ENCODE results near the gene LAPTM5. TPM values are rescaled to one million over a fixed set of nuclear protein-coding genes. Genes with fewer than 3 reads are reported as not detected.

LAPTM5 gene
- total and polyA plus RNA-seq, 2 donors (not counting 3 experiments of a cell fraction or from before 2014, with no cell fraction given) = 83.4 to 95.2 TPM

DNA sequence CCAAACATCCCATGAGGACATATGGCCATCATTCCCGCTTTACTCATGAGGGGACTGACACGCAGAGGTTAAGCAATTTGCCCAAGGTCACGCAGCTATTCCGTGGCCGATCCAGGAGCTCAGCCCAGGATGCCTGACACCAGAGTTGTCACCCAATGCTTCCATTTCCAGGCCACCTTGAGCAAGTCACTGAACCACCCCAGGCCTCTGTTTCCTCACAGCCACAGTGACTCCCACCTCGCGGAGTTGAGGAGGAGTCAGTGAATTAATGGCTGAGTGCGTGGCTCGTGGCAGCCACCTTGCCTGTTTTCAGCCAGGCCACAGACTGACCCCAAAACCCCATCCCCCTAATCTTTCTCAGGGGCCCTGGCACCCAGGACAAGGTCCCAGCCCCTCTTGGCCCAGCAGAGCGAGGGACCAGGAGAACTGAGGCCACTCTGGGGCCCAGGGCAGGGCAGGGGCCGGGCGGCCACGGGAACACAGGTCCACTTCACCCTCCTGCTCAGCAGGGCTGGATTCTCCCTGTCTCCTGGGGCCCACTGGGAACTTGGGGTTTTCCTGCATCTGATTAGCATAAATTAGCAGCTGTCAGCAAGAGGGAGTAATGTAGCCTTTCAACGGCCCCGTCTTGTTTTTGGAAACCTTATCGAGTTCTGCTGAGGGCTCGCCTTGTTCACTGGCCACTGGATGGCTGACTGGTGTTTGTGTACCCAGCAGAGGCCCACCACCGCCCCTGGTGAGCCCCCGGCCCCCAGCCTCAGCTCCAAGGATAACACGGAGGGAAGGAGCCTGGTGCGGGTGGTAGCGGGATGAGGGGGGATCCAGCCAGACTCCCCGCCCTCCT lies 19.7 kb upstream of the LAPTM5 start:
- no peaks in the 10 kb centered on the region for H3K9me1 ChIP-seq (replicated peaks; ENCODE audit: control insufficient read depth, extremely low read depth, insufficient read depth, low read length)
- H3K4me1 ChIP-seq (ENCODE audit: control insufficient read depth, extremely low read depth, insufficient read depth, low read length) = peaks cover 2% of the 10 kb centered on the region
- CTCF ChIA-PET = interaction anchor here (1.0 to 10.7 kb wide), 6 partner anchors 8 to 133 kb away, joined by 3 to 726 read pairs (median 52); partner anchors contain the start of genes LAPTM5, MATN1 and SDC3
- POLR2A ChIA-PET = interaction anchor here (1.7 kb wide), 1 partner anchor 59 kb away, joined by 10 read pairs; no protein-coding TSS in a partner anchor
- BruUV-seq (replicated peaks) = no TSS peak
- FAIRE-seq (no peak), DNase-seq (ENCODE audit: low read depth, low spot score) (no peak)
- H3K4me3 ChIP-seq (replicated peaks in 1 of 3; ENCODE audit: insufficient read depth in 1 of 3, low read depth in 1 of 3, low read length in 3 of 3) = no peak overlapping the region
- no peak overlapping the region for H3K9ac ChIP-seq (replicated peaks; ENCODE audit: extremely low read depth, insufficient read depth, low read length)
- H3K9me3 ChIP-seq (replicated peaks; ENCODE audit: control insufficient read depth, insufficient read depth, low read length) = no peaks in the 10 kb centered on the region
- no peak overlapping the region for H3K4me2 ChIP-seq (ENCODE audit: insufficient read depth, low read length)
- intact Hi-C loops (cut with micrococcal nuclease) (no loop called here), dilution Hi-C loops (cut with MboI; ENCODE audit: extremely low pct_ligation_motif_present, low sequenced_read_pairs) (no loop called here)
- H3K79me2 ChIP-seq (ENCODE audit: control insufficient read depth, insufficient read depth, low read length) = no peaks in the 10 kb centered on the region
- no peaks in the 10 kb centered on the region for H4K20me1 ChIP-seq (replicated peaks; ENCODE audit: control insufficient read depth, extremely low read depth, insufficient read depth, low read length)
- TF ChIP-seq POLR2AphosphoS5 (IDR thresholded peaks at IDR 0.05; ENCODE audit: insufficient read depth, low read depth, low read length) (no peak), GATA2 (IDR thresholded peaks at IDR 0.05; ENCODE audit: insufficient read depth, insufficient read length, low read depth, low read length) (no peak), EZH2 (IDR thresholded peaks at IDR 0.05; ENCODE audit: borderline replicate concordance, low read depth, low read length, severe bottlenecking) (no peak), FOS (IDR thresholded peaks at IDR 0.05; ENCODE audit: borderline replicate concordance, insufficient read depth, low read length) (no peak), JUN (IDR thresholded peaks at IDR 0.05; ENCODE audit: borderline replicate concordance, insufficient read depth, insufficient read length, low read depth) (no peak), MYC (IDR thresholded peaks at IDR 0.05; ENCODE audit: low read depth, low read length) (no peak), POLR2A (IDR thresholded peaks at IDR 0.05; ENCODE audit: low read depth, low read length) (no peak)
- TF ChIP-seq, protein P1, sequence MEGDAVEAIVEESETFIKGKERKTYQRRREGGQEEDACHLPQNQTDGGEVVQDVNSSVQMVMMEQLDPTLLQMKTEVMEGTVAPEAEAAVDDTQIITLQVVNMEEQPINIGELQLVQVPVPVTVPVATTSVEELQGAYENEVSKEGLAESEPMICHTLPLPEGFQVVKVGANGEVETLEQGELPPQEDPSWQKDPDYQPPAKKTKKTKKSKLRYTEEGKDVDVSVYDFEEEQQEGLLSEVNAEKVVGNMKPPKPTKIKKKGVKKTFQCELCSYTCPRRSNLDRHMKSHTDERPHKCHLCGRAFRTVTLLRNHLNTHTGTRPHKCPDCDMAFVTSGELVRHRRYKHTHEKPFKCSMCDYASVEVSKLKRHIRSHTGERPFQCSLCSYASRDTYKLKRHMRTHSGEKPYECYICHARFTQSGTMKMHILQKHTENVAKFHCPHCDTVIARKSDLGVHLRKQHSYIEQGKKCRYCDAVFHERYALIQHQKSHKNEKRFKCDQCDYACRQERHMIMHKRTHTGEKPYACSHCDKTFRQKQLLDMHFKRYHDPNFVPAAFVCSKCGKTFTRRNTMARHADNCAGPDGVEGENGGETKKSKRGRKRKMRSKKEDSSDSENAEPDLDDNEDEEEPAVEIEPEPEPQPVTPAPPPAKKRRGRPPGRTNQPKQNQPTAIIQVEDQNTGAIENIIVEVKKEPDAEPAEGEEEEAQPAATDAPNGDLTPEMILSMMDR (IDR thresholded peaks at IDR 0.05; ENCODE audit: extremely low read depth in 1 of 2, insufficient read depth in 1 of 2, low read depth in 1 of 2, low read length in 2 of 2) = no peak
- TF ChIP-seq, protein P2, sequence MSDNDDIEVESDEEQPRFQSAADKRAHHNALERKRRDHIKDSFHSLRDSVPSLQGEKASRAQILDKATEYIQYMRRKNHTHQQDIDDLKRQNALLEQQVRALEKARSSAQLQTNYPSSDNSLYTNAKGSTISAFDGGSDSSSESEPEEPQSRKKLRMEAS (IDR thresholded peaks at IDR 0.05; ENCODE audit: insufficient read depth, insufficient read length) = no peak
- no peak overlapping the region for H2AFZ ChIP-seq (ENCODE audit: low read depth, low read length)
- H3K27ac ChIP-seq (ENCODE audit: insufficient read depth, low read depth, low read length) = no peak overlapping the region
- H3K27me3 ChIP-seq (ENCODE audit: control insufficient read depth in 2 of 2, insufficient read depth in 2 of 2, low read length in 2 of 2) = peaks cover 2 to 3% of the 10 kb centered on the region in 2 experiments
- H3K36me3 ChIP-seq (ENCODE audit: control insufficient read depth in 2 of 2, extremely low read depth in 1 of 2, insufficient read depth in 2 of 2, low read length in 2 of 2) = no peaks in the 10 kb centered on the region
